ENCODE results near the gene HDAC3.
A peak's percentile ranks its signal among the peaks of the same experiment; 100 is the strongest.

Gene HDAC3

GRCh38 chr5:141636413-141637122 lies at the start of gene HDAC3, which contains the start of gene RELL2:
TSS of gene HDAC3 (minus strand) at chr5:141636849. CDS start at chr5:141636790, 59 bp downstream.
TSS of gene RELL2 (plus strand) at chr5:141636997. CDS start at chr5:141638226, 1,229 bp downstream.
- Mint-ChIP-seq H3K27ac (peak within 1 kb of the TSS; percentile 93), H3K9me3 (no peaks in the 10 kb centered on the region), H3K27me3 (no peaks in the 10 kb centered on the region), H3K4me3 (peak within 1 kb of the TSS; percentile 91 to 92), H3K4me1 (peaks cover 33 to 47% of the 10 kb centered on the region in 2 donors), H3K36me3 (peaks cover 6 to 19% of the 10 kb centered on the region in 2 donors)
- DNase-seq (peak; percentile 90), ATAC-seq (replicated peaks) (peak; percentile 80 to 88)

- no peaks in the 10 kb centered on the region for H3K9me3 Mint-ChIP-seq
- H3K4me1 Mint-ChIP-seq, result peaks cover 11 to 13% of the 10 kb centered on the region in 2 donors
- ATAC-seq (replicated peaks) (no peak), DNase-seq (no peak)
- H3K27ac Mint-ChIP-seq, result no peak overlapping the region
- no peaks in the 10 kb centered on the region for H3K36me3 Mint-ChIP-seq
- H3K4me3 Mint-ChIP-seq, result no peak overlapping the region
- peaks cover 26 to 29% of the 10 kb centered on the region in 2 donors for H3K27me3 Mint-ChIP-seq
These were observed 48.9 kb upstream of the HDAC3 start for GRCh38 chr5:141685591-141685990.

- H3K36me3 Mint-ChIP-seq, result no peaks in the 10 kb centered on the region
These were observed 47.0 kb upstream of the HDAC3 start for GRCh38 chr5:141683596-141684141.

GRCh38 chr5:141681695-141682641 lies 45.3 kb upstream of the HDAC3 start, which contains the start of gene ARAP3:
TSS of gene ARAP3 (minus strand) at chr5:141682230. CDS start at chr5:141680486, 1,744 bp downstream.
- H3K27ac Mint-ChIP-seq, result peak within 1 kb of the TSS; percentile 60
- ATAC-seq (replicated peaks) (peak; percentile 75 to 78), DNase-seq (no peak)
- H3K4me3 Mint-ChIP-seq, result peak within 1 kb of the TSS; percentile 42 to 74
- H3K36me3 Mint-ChIP-seq, result peaks cover 0 to 2% of the 10 kb centered on the region in 2 donors
- peaks cover 11 to 13% of the 10 kb centered on the region in 2 donors for H3K4me1 Mint-ChIP-seq
- peaks cover 9 to 32% of the 10 kb centered on the region in 2 donors for H3K27me3 Mint-ChIP-seq
- H3K9me3 Mint-ChIP-seq, result no peaks in the 10 kb centered on the region

More at GRCh38 chr5:141683596-141684141, 47.0 kb upstream of the HDAC3 start:
- peaks cover 15 to 27% of the 10 kb centered on the region in 2 donors for H3K27me3 Mint-ChIP-seq
- H3K27ac Mint-ChIP-seq, result no peak overlapping the region
- ATAC-seq (replicated peaks), result no peak
- no peaks in the 10 kb centered on the region for H3K9me3 Mint-ChIP-seq
- DNase-seq, result no peak
- peaks cover 11 to 13% of the 10 kb centered on the region in 2 donors for H3K4me1 Mint-ChIP-seq
- H3K4me3 Mint-ChIP-seq, result no peak overlapping the region

- Mint-ChIP-seq H3K27ac (no peak overlapping the region), H3K4me1 (peaks cover 11 to 13% of the 10 kb centered on the region in 2 donors), H3K9me3 (no peaks in the 10 kb centered on the region), H3K4me3 (peak overlapping the region in 1 of 2 donors; percentile 18), H3K36me3 (peaks cover 0 to 2% of the 10 kb centered on the region in 2 donors), H3K27me3 (peaks cover 9 to 32% of the 10 kb centered on the region in 2 donors)
- ATAC-seq (replicated peaks), result no peak
- no peak for DNase-seq
These were observed 44.6 kb upstream of the HDAC3 start for GRCh38 chr5:141681295-141681694.

GRCh38 chr5:141680751-141681201 lies 44.1 kb upstream of the HDAC3 start:
- Mint-ChIP-seq H3K27me3 (peaks cover 9 to 32% of the 10 kb centered on the region in 2 donors), H3K27ac (no peak overlapping the region), H3K4me3 (peak overlapping the region in 1 of 2 donors; percentile 23), H3K9me3 (no peaks in the 10 kb centered on the region), H3K4me1 (peaks cover 11 to 13% of the 10 kb centered on the region in 2 donors), H3K36me3 (peaks cover 0 to 2% of the 10 kb centered on the region in 2 donors)
- DNase-seq (no peak), ATAC-seq (replicated peaks) (no peak)

GRCh38 chr5:141680178-141680577 lies 43.5 kb upstream of the HDAC3 start:
- ATAC-seq (replicated peaks) (no peak), DNase-seq (no peak)
- Mint-ChIP-seq H3K27me3 (peaks cover 9 to 32% of the 10 kb centered on the region in 2 donors), H3K4me3 (no peak overlapping the region), H3K36me3 (peaks cover 0 to 2% of the 10 kb centered on the region in 2 donors), H3K27ac (no peak overlapping the region), H3K4me1 (peaks cover 11 to 13% of the 10 kb centered on the region in 2 donors), H3K9me3 (no peaks in the 10 kb centered on the region)

- no peaks in the 10 kb centered on the region for H3K9me3 Mint-ChIP-seq
- peaks cover 9 to 11% of the 10 kb centered on the region in 2 donors for H3K4me1 Mint-ChIP-seq
- no peak overlapping the region for H3K4me3 Mint-ChIP-seq
- H3K36me3 Mint-ChIP-seq, result peaks cover 0 to 2% of the 10 kb centered on the region in 2 donors
- ATAC-seq (replicated peaks) (no peak), DNase-seq (no peak)
- H3K27me3 Mint-ChIP-seq, result peaks cover 9 to 32% of the 10 kb centered on the region in 2 donors
- H3K27ac Mint-ChIP-seq, result no peak overlapping the region
These were observed 40.8 kb upstream of the HDAC3 start for GRCh38 chr5:141677415-141677814.

- H3K36me3 Mint-ChIP-seq, result peaks cover 0 to 2% of the 10 kb centered on the region in 2 donors
- peaks cover 2 to 22% of the 10 kb centered on the region in 2 donors for H3K27me3 Mint-ChIP-seq
- H3K4me3 Mint-ChIP-seq, result no peak overlapping the region
- no peak for DNase-seq
- H3K27ac Mint-ChIP-seq, result no peak overlapping the region
- H3K4me1 Mint-ChIP-seq, result peaks cover 0 to 2% of the 10 kb centered on the region in 2 donors
- no peaks in the 10 kb centered on the region for H3K9me3 Mint-ChIP-seq
- no peak for ATAC-seq (replicated peaks)
These were observed 39.0 kb upstream of the HDAC3 start for GRCh38 chr5:141675672-141676071.

GRCh38 chr5:141674747-141675146 lies 38.1 kb upstream of the HDAC3 start:
- no peak overlapping the region for H3K4me3 Mint-ChIP-seq
- peaks cover 0 to 2% of the 10 kb centered on the region in 2 donors for H3K4me1 Mint-ChIP-seq
- H3K27ac Mint-ChIP-seq, result no peak overlapping the region
- ATAC-seq (replicated peaks) (no peak), DNase-seq (no peak)
- H3K27me3 Mint-ChIP-seq, result peaks cover 5 to 15% of the 10 kb centered on the region in 2 donors
- H3K9me3 Mint-ChIP-seq, result no peaks in the 10 kb centered on the region
- peaks cover 0 to 2% of the 10 kb centered on the region in 2 donors for H3K36me3 Mint-ChIP-seq

- DNase-seq (no peak), ATAC-seq (replicated peaks) (no peak)
- peaks cover 0 to 2% of the 10 kb centered on the region in 2 donors for H3K4me1 Mint-ChIP-seq
- H3K4me3 Mint-ChIP-seq, result no peak overlapping the region
- no peak overlapping the region for H3K27ac Mint-ChIP-seq
- H3K27me3 Mint-ChIP-seq, result peaks cover 8 to 12% of the 10 kb centered on the region in 2 donors
- H3K36me3 Mint-ChIP-seq, result no peaks in the 10 kb centered on the region
- H3K9me3 Mint-ChIP-seq, result no peaks in the 10 kb centered on the region
These were observed 36.5 kb upstream of the HDAC3 start for GRCh38 chr5:141672841-141673813.

- no peak for ATAC-seq (replicated peaks)
- H3K27me3 Mint-ChIP-seq, result peaks cover 6 to 8% of the 10 kb centered on the region in 2 donors
These were observed 35.6 kb upstream of the HDAC3 start for GRCh38 chr5:141672071-141672840.

More at GRCh38 chr5:141672071-141672840, 35.6 kb upstream of the HDAC3 start:
- peaks cover 0 to 2% of the 10 kb centered on the region in 2 donors for H3K4me1 Mint-ChIP-seq
- no peaks in the 10 kb centered on the region for H3K9me3 Mint-ChIP-seq
- H3K36me3 Mint-ChIP-seq, result no peaks in the 10 kb centered on the region
- DNase-seq, result no peak
- no peak overlapping the region for H3K27ac Mint-ChIP-seq
- H3K4me3 Mint-ChIP-seq, result no peak overlapping the region

Data from stimulated activated naive B cell treated with anti-CD40 and anti-IgM and Interleukin-4, amounts not matched to agents 10 μg/mL and 1 μg/mL and 100 μg/mL, for 72 hours (primary cell).